ENCODE measurements around the gene VPS37D. TPM values are rescaled to one million over a fixed set of nuclear protein-coding genes. Genes with fewer than 3 reads are reported as not detected.
"Not testable (repeated sequence)": the region's sequence is repeated elsewhere in the genome, so short reads cannot be mapped to it uniquely, and the experiment has no call there.

Gene VPS37D
- total and polyA plus RNA-seq, 2 donors (not counting 1 experiment from before 2014, with no cell fraction given), result 0.10 to 0.71 TPM

DNA sequence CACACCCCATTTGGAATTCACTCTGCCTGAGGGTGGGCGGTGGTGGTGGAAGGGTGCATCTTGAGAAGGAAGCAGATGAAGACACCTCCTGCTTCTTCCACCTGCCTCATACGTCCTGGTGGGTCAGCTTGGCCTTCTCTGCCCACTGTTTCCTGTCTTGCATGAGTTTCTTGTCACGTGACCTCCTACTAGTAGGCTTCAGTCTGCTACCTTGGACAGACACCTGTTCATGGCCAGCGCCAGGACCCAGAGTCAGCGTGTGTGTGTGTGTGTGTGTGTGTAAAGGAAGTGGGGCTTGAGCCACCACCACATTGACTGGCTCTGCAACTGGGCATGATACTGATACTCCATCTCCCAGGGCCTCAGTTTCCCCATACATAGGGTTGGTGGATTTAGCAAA is 17.1 kb upstream of the VPS37D start:
- Histone ChIP-seq H3K4me3 (ENCODE audit: control extremely low read depth in 1 of 5, extremely low read depth in 1 of 5, insufficient read depth in 1 of 5, low read depth in 2 of 5, low read length in 4 of 5) (no peak overlapping the region), H3K4me2 (replicated peaks; ENCODE audit: low read depth, low read length, poor library complexity, severe bottlenecking) (no peak overlapping the region), H3K9me3 (ENCODE audit: control extremely low read depth in 1 of 3, control insufficient read depth in 2 of 3, insufficient read depth in 1 of 3, low read length in 2 of 3) (peaks cover 0 to 4% (median 0%) of the 10 kb centered on the region in 3 donors), H4K20me1 (ENCODE audit: control insufficient read depth, insufficient read depth, low read length, poor library complexity, severe bottlenecking) (no peaks in the 10 kb centered on the region), H3K27ac (ENCODE audit: low read length in 2 of 2) (no peak overlapping the region), H3K27me3 (replicated peaks in 1 of 4; ENCODE audit: control extremely low read depth in 1 of 4, control insufficient read depth in 3 of 4, insufficient read depth in 4 of 4, low read length in 3 of 4) (peaks cover 0 to 69% (median 31%) of the 10 kb centered on the region in 4 experiments), H3K4me1 (ENCODE audit: control insufficient read depth in 2 of 2, insufficient read depth in 2 of 2, low read length in 2 of 2) (peaks cover 11 to 12% of the 10 kb centered on the region in 2 donors), H3K9ac (ENCODE audit: low read length) (no peak overlapping the region), H3K36me3 (replicated peaks in 1 of 2; ENCODE audit: control extremely low read depth in 1 of 2, control insufficient read depth in 1 of 2, extremely low read depth in 1 of 2, insufficient read depth in 2 of 2, low read length in 1 of 2) (no peaks in the 10 kb centered on the region), H3K79me2 (ENCODE audit: control insufficient read depth, insufficient read depth, low read length) (no peaks in the 10 kb centered on the region), H2AFZ (ENCODE audit: insufficient read depth, low read depth, low read length, poor library complexity, severe bottlenecking) (no peak overlapping the region)
- no peaks in the 10 kb centered on the region for H3K9me3 Mint-ChIP-seq (ENCODE audit: insufficient read depth)
- 49% methylated on average over 4 of the region's 5 CpGs for WGBS (ENCODE audit: insufficient coverage)
- peaks cover 63% of the 10 kb centered on the region for H3K27me3 Mint-ChIP-seq
- H3K27ac Mint-ChIP-seq, result no peak overlapping the region
- DNase-seq (no peak), ATAC-seq (ENCODE audit: low read depth) (no peak)
- H3K4me3 Mint-ChIP-seq, result no peak overlapping the region
- intact Hi-C loops (cut with micrococcal nuclease), result no loop called here
- H3K4me1 Mint-ChIP-seq, result peaks cover 5% of the 10 kb centered on the region
- no peak for TF ChIP-seq EZH2 (IDR thresholded peaks at IDR 0.05; ENCODE audit: borderline replicate concordance, insufficient read depth, low read depth, low read length, poor library complexity, severe bottlenecking)
- TF ChIP-seq, protein P1, sequence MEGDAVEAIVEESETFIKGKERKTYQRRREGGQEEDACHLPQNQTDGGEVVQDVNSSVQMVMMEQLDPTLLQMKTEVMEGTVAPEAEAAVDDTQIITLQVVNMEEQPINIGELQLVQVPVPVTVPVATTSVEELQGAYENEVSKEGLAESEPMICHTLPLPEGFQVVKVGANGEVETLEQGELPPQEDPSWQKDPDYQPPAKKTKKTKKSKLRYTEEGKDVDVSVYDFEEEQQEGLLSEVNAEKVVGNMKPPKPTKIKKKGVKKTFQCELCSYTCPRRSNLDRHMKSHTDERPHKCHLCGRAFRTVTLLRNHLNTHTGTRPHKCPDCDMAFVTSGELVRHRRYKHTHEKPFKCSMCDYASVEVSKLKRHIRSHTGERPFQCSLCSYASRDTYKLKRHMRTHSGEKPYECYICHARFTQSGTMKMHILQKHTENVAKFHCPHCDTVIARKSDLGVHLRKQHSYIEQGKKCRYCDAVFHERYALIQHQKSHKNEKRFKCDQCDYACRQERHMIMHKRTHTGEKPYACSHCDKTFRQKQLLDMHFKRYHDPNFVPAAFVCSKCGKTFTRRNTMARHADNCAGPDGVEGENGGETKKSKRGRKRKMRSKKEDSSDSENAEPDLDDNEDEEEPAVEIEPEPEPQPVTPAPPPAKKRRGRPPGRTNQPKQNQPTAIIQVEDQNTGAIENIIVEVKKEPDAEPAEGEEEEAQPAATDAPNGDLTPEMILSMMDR (IDR thresholded peaks at IDR 0.05), result no peak
- CTCF ChIA-PET, result no interaction called here
- POLR2A ChIA-PET, result no interaction called here

DNA sequence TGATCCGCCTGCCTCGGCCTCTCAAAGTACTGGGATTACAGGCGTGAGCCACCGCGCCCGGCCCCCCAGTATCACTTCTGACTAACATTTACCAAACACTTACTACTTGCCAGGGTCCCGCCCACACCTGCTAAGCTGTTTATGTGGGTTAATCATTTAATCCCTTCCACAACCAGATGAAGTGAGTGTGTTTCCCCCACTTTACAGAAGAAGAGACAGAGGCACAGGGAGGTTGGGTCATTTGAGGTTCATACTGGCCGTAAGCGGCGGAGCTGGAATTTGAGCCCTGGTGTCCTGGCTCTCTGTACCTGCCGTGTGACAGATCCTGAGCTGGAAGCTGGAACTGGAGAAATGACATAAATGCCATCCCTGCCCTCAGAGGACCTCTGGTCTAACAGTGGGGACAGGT is 15.1 kb upstream of the VPS37D start:
- Histone ChIP-seq H3K36me3 (replicated peaks in 1 of 2; ENCODE audit: control extremely low read depth in 1 of 2, control insufficient read depth in 1 of 2, extremely low read depth in 1 of 2, insufficient read depth in 2 of 2, low read length in 1 of 2) (no peaks in the 10 kb centered on the region), H2AFZ (ENCODE audit: insufficient read depth, low read depth, low read length, poor library complexity, severe bottlenecking) (no peak overlapping the region), H3K4me1 (ENCODE audit: control insufficient read depth in 2 of 2, insufficient read depth in 2 of 2, low read length in 2 of 2) (peaks cover 9 to 11% of the 10 kb centered on the region in 2 donors), H3K27ac (ENCODE audit: low read length in 2 of 2) (no peak overlapping the region), H3K4me3 (ENCODE audit: control extremely low read depth in 1 of 5, extremely low read depth in 1 of 5, insufficient read depth in 1 of 5, low read depth in 2 of 5, low read length in 4 of 5) (no peak overlapping the region), H3K9ac (ENCODE audit: low read length) (no peak overlapping the region), H3K27me3 (replicated peaks in 1 of 4; ENCODE audit: control extremely low read depth in 1 of 4, control insufficient read depth in 3 of 4, insufficient read depth in 4 of 4, low read length in 3 of 4) (peaks cover 0 to 51% (median 22%) of the 10 kb centered on the region in 4 experiments), H3K4me2 (replicated peaks; ENCODE audit: low read depth, low read length, poor library complexity, severe bottlenecking) (no peak overlapping the region), H3K79me2 (ENCODE audit: control insufficient read depth, insufficient read depth, low read length) (no peaks in the 10 kb centered on the region), H3K9me3 (ENCODE audit: control extremely low read depth in 1 of 3, control insufficient read depth in 2 of 3, insufficient read depth in 1 of 3, low read length in 2 of 3) (no peaks in the 10 kb centered on the region), H4K20me1 (ENCODE audit: control insufficient read depth, insufficient read depth, low read length, poor library complexity, severe bottlenecking) (no peaks in the 10 kb centered on the region)
- intact Hi-C loops (cut with micrococcal nuclease), result no loop called here
- ChIA-PET CTCF (interaction anchor here (1.5 kb wide), 1 partner anchor 7 kb away, joined by 3 read pairs; no protein-coding TSS in a partner anchor), POLR2A (no interaction called here)
- DNase-seq (no peak), ATAC-seq (ENCODE audit: low read depth) (no peak)
- Mint-ChIP-seq H3K9me3 (ENCODE audit: insufficient read depth) (no peaks in the 10 kb centered on the region), H3K27me3 (peaks cover 50% of the 10 kb centered on the region), H3K27ac (no peak overlapping the region), H3K4me3 (no peak overlapping the region), H3K4me1 (peaks cover 5% of the 10 kb centered on the region)
- WGBS (ENCODE audit: insufficient coverage), result 77% methylated on average over 4 of the region's 11 CpGs
- TF ChIP-seq, protein P1 (IDR thresholded peaks at IDR 0.05), result no peak
- TF ChIP-seq EZH2 (IDR thresholded peaks at IDR 0.05; ENCODE audit: borderline replicate concordance, insufficient read depth, low read depth, low read length, poor library complexity, severe bottlenecking), result no peak

DNA sequence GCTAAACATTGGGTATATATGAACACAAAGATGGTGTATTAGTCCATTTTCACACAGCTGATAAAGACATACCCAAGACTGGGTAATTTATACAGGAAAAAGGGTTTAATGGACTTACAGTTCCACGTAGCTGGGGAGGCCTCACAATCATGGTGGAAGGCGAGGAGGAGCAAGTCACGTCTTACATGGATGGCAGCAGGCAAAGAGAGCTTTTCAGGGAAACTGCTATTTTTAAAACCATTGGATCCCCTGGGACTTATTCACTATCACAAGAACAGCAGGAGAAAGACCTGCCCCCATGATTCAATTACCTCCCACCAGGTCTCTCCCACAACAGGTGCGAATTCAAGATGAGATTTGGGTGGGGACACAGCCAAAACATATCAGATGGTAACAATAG is 12.3 kb upstream of the VPS37D start:
- no CpG with 5 or more reads among the region's 4 CpGs for WGBS (ENCODE audit: insufficient coverage)
- H2AFZ ChIP-seq (ENCODE audit: insufficient read depth, low read depth, low read length, poor library complexity, severe bottlenecking); DNase-seq; intact Hi-C loops (cut with micrococcal nuclease); H3K4me1 Mint-ChIP-seq; H3K36me3 ChIP-seq (replicated peaks in 1 of 2; ENCODE audit: control extremely low read depth in 1 of 2, control insufficient read depth in 1 of 2, extremely low read depth in 1 of 2, insufficient read depth in 2 of 2, low read length in 1 of 2); H3K4me3 Mint-ChIP-seq; POLR2A ChIA-PET; H3K27ac Mint-ChIP-seq; H3K9me3 ChIP-seq (ENCODE audit: control extremely low read depth in 1 of 3, control insufficient read depth in 2 of 3, insufficient read depth in 1 of 3, low read length in 2 of 3); H3K27ac ChIP-seq (ENCODE audit: low read length in 2 of 2); H3K4me1 ChIP-seq (ENCODE audit: control insufficient read depth in 2 of 2, insufficient read depth in 2 of 2, low read length in 2 of 2); CTCF ChIA-PET; H3K9me3 Mint-ChIP-seq (ENCODE audit: insufficient read depth); ATAC-seq (ENCODE audit: low read depth); H3K4me2 ChIP-seq (replicated peaks; ENCODE audit: low read depth, low read length, poor library complexity, severe bottlenecking); H3K9ac ChIP-seq (ENCODE audit: low read length); H4K20me1 ChIP-seq (ENCODE audit: control insufficient read depth, insufficient read depth, low read length, poor library complexity, severe bottlenecking); H3K79me2 ChIP-seq (ENCODE audit: control insufficient read depth, insufficient read depth, low read length); H3K4me3 ChIP-seq (ENCODE audit: control extremely low read depth in 1 of 5, extremely low read depth in 1 of 5, insufficient read depth in 1 of 5, low read depth in 2 of 5, low read length in 4 of 5): not testable (repeated sequence)
- peaks cover 0 to 27% (median 10%) of the 10 kb centered on the region in 4 experiments for H3K27me3 ChIP-seq (replicated peaks in 1 of 4; ENCODE audit: control extremely low read depth in 1 of 4, control insufficient read depth in 3 of 4, insufficient read depth in 4 of 4, low read length in 3 of 4)
- H3K27me3 Mint-ChIP-seq, result peaks cover 30% of the 10 kb centered on the region
